Hepatocyte (in vitro differentiated cells): ENCODE measurements around the gene ANKS1B.
A peak's percentile ranks its signal among the peaks of the same experiment; 100 is the strongest.

Experiments used
- CTCF ChIP-seq: fragments of 200-600 bp; sonication (generic); IDR thresholded peaks from 2 replicates; pipeline ENCODE4 v1.5.1; 2016; ENCODE audit warnings: antibody characterized with exemption, mild to moderate bottlenecking; ENCODE audit not compliant: poor library complexity
- EZH2 ChIP-seq: fragments of 200-600 bp; sonication (generic); IDR thresholded peaks from 2 replicates; pipeline ENCODE4 v1.6.1; 2016; ENCODE audit warnings: antibody characterized with exemption, mild to moderate bottlenecking, borderline replicate concordance

GRCh38 chr12:98939350-98939749, 1045.4 kb downstream of the ANKS1B start:
- peak; percentile 50 for TF ChIP-seq CTCF
- TF ChIP-seq EZH2, result no peak
